H1 (cell line): ENCODE measurements around the gene DKK2.

Source experiments
- CEBPB ChIP-seq: IDR thresholded peaks from 2 replicates; pipeline ENCODE4 v1.6.1; 2012; ENCODE audit warnings: low read depth, low read length
- CHD2 ChIP-seq: IDR thresholded peaks from 2 replicates; pipeline ENCODE4 v1.6.1; 2012; ENCODE audit warnings: low read length, improper control_type of control experiment
- CREB1 ChIP-seq: IDR thresholded peaks from 2 replicates; pipeline ENCODE4 v1.6.1; 2012; ENCODE audit warnings: inconsistent platforms
- CTCF ChIP-seq, 3 experiments: IDR thresholded peaks; 1 replicate in 2 of 3; 2 replicates in 1 of 3; pipeline versions ENCODE4 v1.5.1 to v1.6.1; 2011; ENCODE audit warnings: low read length in 3 of 3, mild to moderate bottlenecking in 3 of 3, inconsistent platforms in 2 of 3, low read depth in 1 of 3, moderate library complexity in 1 of 3; ENCODE audit not compliant: insufficient read depth in 1 of 3; ENCODE audit errors: control extremely low read depth in 1 of 3
- EP300 ChIP-seq, 2 experiments: IDR thresholded peaks; 1 replicate in 1 of 2; 2 replicates in 1 of 2; pipeline ENCODE4 v1.6.1; 2011 to 2012; ENCODE audit warnings: low read depth in 2 of 2, low read length in 2 of 2, mild to moderate bottlenecking in 2 of 2, borderline replicate concordance in 1 of 2, inconsistent platforms in 1 of 2, moderate library complexity in 1 of 2
- FOSL1 ChIP-seq: IDR thresholded peaks from 2 replicates; pipeline ENCODE4 v1.6.1; 2011; ENCODE audit warnings: mild to moderate bottlenecking, low read depth, low read length, moderate library complexity; ENCODE audit not compliant: insufficient read depth
- GTF2F1 ChIP-seq: IDR thresholded peaks from 2 replicates; pipeline ENCODE4 v1.6.1; 2012; ENCODE audit warnings: low read depth, low read length, improper control_type of control experiment, borderline replicate concordance
- HDAC6 ChIP-seq: IDR thresholded peaks from one replicate; pipeline ENCODE4 v1.7.1; 2012; ENCODE audit warnings: low read depth, mild to moderate bottlenecking, inconsistent platforms, low read length, moderate library complexity
- MAFK ChIP-seq: IDR thresholded peaks from 2 replicates; pipeline ENCODE4 v1.6.1; 2012; ENCODE audit warnings: low read depth, mild to moderate bottlenecking, improper control_type of control experiment, low read length
- POLR2A ChIP-seq, 2 experiments: IDR thresholded peaks; 1 replicate in 1 of 2; 2 replicates in 1 of 2; pipeline ENCODE4 v1.6.1; 2011; ENCODE audit warnings: low read depth in 2 of 2, low read length in 2 of 2, mild to moderate bottlenecking in 2 of 2; ENCODE audit errors: control extremely low read depth in 1 of 2
- SP1 ChIP-seq: IDR thresholded peaks from 2 replicates; pipeline ENCODE4 v1.6.1; 2011; ENCODE audit warnings: low read depth, low read length
- SRF ChIP-seq: IDR thresholded peaks from 2 replicates; pipeline ENCODE4 v1.6.1; 2011; ENCODE audit warnings: mild to moderate bottlenecking, low read depth, low read length, moderate library complexity
- YY1 ChIP-seq: IDR thresholded peaks from 2 replicates; pipeline ENCODE4 v1.6.1; 2011; ENCODE audit warnings: low read depth, mild to moderate bottlenecking, low read length

GRCh38 chr4:107050525-107051135, 14.5 kb upstream of the DKK2 start:
- peak in 2 of 3 experiments; percentile 50 to 64; a peak in 3 of 4 replicates for TF ChIP-seq CTCF (IDR thresholded peaks at IDR 0.05; ENCODE audit: control extremely low read depth in 1 of 3, insufficient read depth in 1 of 3, low read depth in 1 of 3, low read length in 3 of 3)
- TF ChIP-seq FOSL1 = no peak
- no peak for TF ChIP-seq SRF
- no peak for TF ChIP-seq HDAC6
- no peak for TF ChIP-seq CREB1
- no peak for TF ChIP-seq POLR2A (IDR thresholded peaks at IDR 0.05; ENCODE audit: control extremely low read depth in 1 of 2, low read depth in 2 of 2, low read length in 2 of 2)
- no peak for TF ChIP-seq YY1
- no peak for TF ChIP-seq CEBPB
- no peak for TF ChIP-seq SP1
- TF ChIP-seq CHD2 = no peak
- TF ChIP-seq GTF2F1 = no peak
- no peak for TF ChIP-seq MAFK
- TF ChIP-seq EP300 (IDR thresholded peaks at IDR 0.05; ENCODE audit: borderline replicate concordance in 1 of 2, low read depth in 2 of 2, low read length in 2 of 2) = no peak
